BJ (cell line): ENCODE data around the gene DDAH1. TPM values are rescaled to one million over a fixed set of nuclear protein-coding genes. Genes with fewer than 3 reads are reported as not detected.

Experiments used
- CTCF ChIA-PET: fragments of 350-600 bp; formaldehyde crosslinking; extraction: SDS; loops from one replicate; lab custom pipeline; 2021; ENCODE audit warnings: antibody characterized with exemption, inconsistent platforms; lab: Yijun Ruan, JAX
- POLR2A ChIA-PET: fragments of 300-600 bp; sonication (Branson Sonifier 250); formaldehyde crosslinking; extraction: SDS; loops from one replicate; lab custom pipeline; 2021; ENCODE audit warnings: antibody characterized with exemption; lab: Charles Lee
- DNase-seq: peaks from one replicate; pipeline ENCODE4 v3.0.0-alpha.2; 2011; ENCODE audit warnings: low read depth
- H3K27me3 ChIP-seq: 2 replicates; pipeline ENCODE4 v1.6.0; 2011; ENCODE audit warnings: low read length; ENCODE audit not compliant: control insufficient read depth, insufficient read depth
- H3K36me3 ChIP-seq: 2 replicates; pipeline ENCODE4 v1.5.1; 2011; ENCODE audit warnings: low read length; ENCODE audit not compliant: control insufficient read depth, insufficient read depth
- H3K4me3 ChIP-seq: 2 replicates; pipeline ENCODE4 v1.5.1; 2011; ENCODE audit warnings: low read depth, mild to moderate bottlenecking, control low read depth, low read length
- CTCF ChIP-seq: IDR thresholded peaks from 2 replicates; pipeline ENCODE4 v1.5.1; 2011; ENCODE audit warnings: low read depth, mild to moderate bottlenecking, control low read depth, inconsistent platforms, low read length, moderate library complexity; ENCODE audit not compliant: insufficient read depth
- polyA plus RNA-seq: library from polyadenylated mRNA; depleted of rRNA; stranded (reverse); fragments of >200 nt; gene quantifications from 2 replicates; pipeline ENCODE4 v1.2.3, GENCODE V29; 2011

Gene DDAH1
- polyA plus RNA-seq, 1 experiment: 244 TPM

- ChIA-PET CTCF (no interaction called here), POLR2A (no interaction called here)
- no peaks in the 10 kb centered on the region for H3K27me3 ChIP-seq
- H3K36me3 ChIP-seq: peaks cover 2% of the 10 kb centered on the region; the same call in 1 of the 2 replicates
- H3K4me3 ChIP-seq: no peak overlapping the region
- DNase-seq: no peak
- TF ChIP-seq CTCF: no peak
Measured at GRCh38 chr1:85357817-85358216, 107.1 kb downstream of the DDAH1 start.

- peaks cover 2% of the 10 kb centered on the region; the same call in 1 of the 2 replicates for H3K36me3 ChIP-seq
- H3K4me3 ChIP-seq: no peak overlapping the region
- ChIA-PET CTCF (interaction anchor here (0.5 kb wide), 1 partner anchor 51 kb away, joined by 3 read pairs; no protein-coding TSS in a partner anchor), POLR2A (no interaction called here)
- TF ChIP-seq CTCF: no peak
- H3K27me3 ChIP-seq: no peaks in the 10 kb centered on the region
- no peak for DNase-seq
Measured at GRCh38 chr1:85356130-85356529, 108.8 kb downstream of the DDAH1 start.

- POLR2A ChIA-PET: no interaction called here
- Histone ChIP-seq H3K27me3 (no peaks in the 10 kb centered on the region), H3K4me3 (no peak overlapping the region), H3K36me3 (peaks cover 13% of the 10 kb centered on the region)
- CTCF ChIA-PET: interaction anchor here (1.1 kb wide), 1 partner anchor 68 kb away, joined by 3 read pairs; no protein-coding TSS in a partner anchor
- TF ChIP-seq CTCF: no peak
- DNase-seq: no peak
Measured at GRCh38 chr1:85352055-85352454, 112.9 kb downstream of the DDAH1 start.

GRCh38 chr1:85351202-85351828, 113.6 kb downstream of the DDAH1 start:
- no peak for DNase-seq
- no peak overlapping the region for H3K4me3 ChIP-seq
- no peak for TF ChIP-seq CTCF
- ChIA-PET CTCF (interaction anchor here (0.7 to 1.1 kb wide), 2 partner anchors 43 to 69 kb away, joined by 3 read pairs; no protein-coding TSS in a partner anchor), POLR2A (no interaction called here)
- peaks cover 12% of the 10 kb centered on the region for H3K36me3 ChIP-seq
- H3K27me3 ChIP-seq: no peaks in the 10 kb centered on the region

GRCh38 chr1:85349224-85349623, 115.7 kb downstream of the DDAH1 start:
- ChIA-PET POLR2A (no interaction called here), CTCF (no interaction called here)
- Histone ChIP-seq H3K36me3 (peaks cover 12% of the 10 kb centered on the region), H3K27me3 (no peaks in the 10 kb centered on the region), H3K4me3 (no peak overlapping the region)
- DNase-seq: no peak
- TF ChIP-seq CTCF: no peak
